ENCODE results near the gene KCNQ1. TPM values are rescaled to one million over a fixed set of nuclear protein-coding genes. Genes with fewer than 3 reads are reported as not detected.

Gene KCNQ1
- total RNA-seq, 1 experiment from 2014 or later, result 2.3 TPM

DNA sequence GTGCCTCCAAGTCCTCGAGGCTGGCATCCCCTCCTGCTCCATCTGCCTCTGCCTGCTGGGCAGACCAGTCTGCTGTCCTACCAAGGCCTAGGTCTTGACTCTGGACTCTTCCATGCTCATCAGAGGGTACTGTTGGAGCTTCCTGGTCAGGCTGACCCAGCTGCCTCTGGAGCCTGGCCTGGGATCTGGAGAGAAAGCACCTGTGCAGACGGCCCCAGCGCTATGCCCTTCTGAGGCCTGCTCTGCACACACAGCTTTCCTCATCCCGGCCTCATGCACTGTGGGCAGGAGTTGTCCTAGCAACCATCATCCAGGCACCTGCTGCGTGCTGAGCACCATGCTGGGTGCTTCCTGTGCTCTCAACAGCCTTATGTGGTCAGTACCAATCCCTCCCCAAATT, 369.9 kb downstream of the KCNQ1 start:
- Mint-ChIP-seq H3K9me3 (peaks cover 19 to 23% of the 10 kb centered on the region in 2 experiments), H3K27ac (no peak overlapping the region), H3K4me3 (no peak overlapping the region), H3K4me1 (peaks cover 13 to 26% of the 10 kb centered on the region in 2 experiments), H3K27me3 (ENCODE audit: low read depth) (peaks cover 100% of the 10 kb centered on the region), H3K36me3 (ENCODE audit: insufficient read depth in 1 of 3, low read depth in 3 of 3) (peaks cover 3 to 15% (median 3%) of the 10 kb centered on the region in 3 experiments; a peak in 5 of 7 replicates)
- Histone ChIP-seq H4K8ac (replicated peaks; ENCODE audit: insufficient read length, low read depth, low read length) (no peak overlapping the region), H3K79me2 (ENCODE audit: insufficient read depth, low read length) (no peaks in the 10 kb centered on the region), H3K56ac (ENCODE audit: insufficient read length, low read depth, low read length) (no peak overlapping the region), H3K27ac (ENCODE audit: insufficient read length, low read depth, low read length) (no peak overlapping the region), H3K18ac (ENCODE audit: insufficient read length, low read depth, low read length) (no peak overlapping the region), H3K4ac (ENCODE audit: low read depth, low read length) (no peak overlapping the region), H3K23ac (ENCODE audit: insufficient read length, low read depth, low read length) (no peak overlapping the region), H4K5ac (ENCODE audit: insufficient read length, low read depth, low read length) (no peak overlapping the region), H3T11ph (ENCODE audit: low read length) (no peak overlapping the region), H3K23me2 (ENCODE audit: insufficient read length, low read depth, low read length, poor library complexity, severe bottlenecking) (peaks cover 2% of the 10 kb centered on the region), H2BK20ac (ENCODE audit: low read depth, low read length, poor library complexity, severe bottlenecking) (no peak overlapping the region), H2BK5ac (ENCODE audit: insufficient read length, low read length) (no peak overlapping the region), H2BK12ac (ENCODE audit: insufficient read length, low read depth, low read length) (no peak overlapping the region), H3K27me3 (ENCODE audit: insufficient read depth, low read length) (peaks cover 3% of the 10 kb centered on the region; the same call in 1 of the 2 replicates), H2AK5ac (ENCODE audit: insufficient read length, low read length) (no peak overlapping the region), H2AFZ (ENCODE audit: low read length) (no peak overlapping the region), H2BK15ac (ENCODE audit: low read depth, low read length) (no peak overlapping the region), H3K79me1 (ENCODE audit: insufficient read depth, low read depth, low read length, poor library complexity, severe bottlenecking) (no peaks in the 10 kb centered on the region), H2BK120ac (ENCODE audit: low read depth, low read length, poor library complexity, severe bottlenecking) (no peak overlapping the region), H3K4me2 (ENCODE audit: insufficient read depth, insufficient read length, low read length) (no peak overlapping the region), H3K9me3 (ENCODE audit: control insufficient read depth, low read depth, low read length) (no peaks in the 10 kb centered on the region), H3K9ac (ENCODE audit: extremely low read depth, insufficient read length, low read length) (no peak overlapping the region), H4K20me1 (ENCODE audit: control insufficient read depth, insufficient read depth, insufficient read length) (no peaks in the 10 kb centered on the region), H3K14ac (ENCODE audit: insufficient read depth, low read length) (no peak overlapping the region), H3K4me1 (ENCODE audit: insufficient read depth, low read length) (no peaks in the 10 kb centered on the region), H4K91ac (ENCODE audit: insufficient read length, low read depth, low read length) (no peak overlapping the region)
- TF ChIP-seq, protein P1, sequence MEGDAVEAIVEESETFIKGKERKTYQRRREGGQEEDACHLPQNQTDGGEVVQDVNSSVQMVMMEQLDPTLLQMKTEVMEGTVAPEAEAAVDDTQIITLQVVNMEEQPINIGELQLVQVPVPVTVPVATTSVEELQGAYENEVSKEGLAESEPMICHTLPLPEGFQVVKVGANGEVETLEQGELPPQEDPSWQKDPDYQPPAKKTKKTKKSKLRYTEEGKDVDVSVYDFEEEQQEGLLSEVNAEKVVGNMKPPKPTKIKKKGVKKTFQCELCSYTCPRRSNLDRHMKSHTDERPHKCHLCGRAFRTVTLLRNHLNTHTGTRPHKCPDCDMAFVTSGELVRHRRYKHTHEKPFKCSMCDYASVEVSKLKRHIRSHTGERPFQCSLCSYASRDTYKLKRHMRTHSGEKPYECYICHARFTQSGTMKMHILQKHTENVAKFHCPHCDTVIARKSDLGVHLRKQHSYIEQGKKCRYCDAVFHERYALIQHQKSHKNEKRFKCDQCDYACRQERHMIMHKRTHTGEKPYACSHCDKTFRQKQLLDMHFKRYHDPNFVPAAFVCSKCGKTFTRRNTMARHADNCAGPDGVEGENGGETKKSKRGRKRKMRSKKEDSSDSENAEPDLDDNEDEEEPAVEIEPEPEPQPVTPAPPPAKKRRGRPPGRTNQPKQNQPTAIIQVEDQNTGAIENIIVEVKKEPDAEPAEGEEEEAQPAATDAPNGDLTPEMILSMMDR (conservative IDR thresholded peaks at IDR 0.05), result no peak
- no peak for DNase-seq
- WGBS (ENCODE audit: extremely low coverage, insufficient read length, low lambda C conversion rate), result no CpG with 5 or more reads among the region's 5 CpGs

Measured in H9 (cell line).